Thoracic aorta (tissue), 2 donors: ENCODE results near the gene PLAAT5. TPM values are rescaled to one million over a fixed set of nuclear protein-coding genes. Genes with fewer than 3 reads are reported as not detected.

ENCODE experiments used
- ATAC-seq: fragments of 150-250 bp; one replicate; pipeline ENCODE4 v1.8.0; 2017; ENCODE audit warnings: low read depth; ENCODE audit not compliant: insufficient number of reproducible peaks, low FRiP score
- DNase-seq: peaks from one replicate; pipeline ENCODE4 v3.0.0-alpha.2; 2020; ENCODE audit warnings: low spot score
- H3K27ac ChIP-seq, 2 donors: fragments of 200-600 bp; sonication (generic); 1 replicate in 1 of 2; 2 replicates in 1 of 2; pipeline ENCODE4 v1.5.1; 2016; ENCODE audit warnings: mild to moderate bottlenecking in 2 of 2, moderate library complexity in 2 of 2
- H3K27me3 ChIP-seq: fragments of 200-600 bp; sonication (generic); replicated peaks from 2 replicates; pipeline ENCODE4 v1.6.0; 2016; ENCODE audit warnings: mild to moderate bottlenecking; ENCODE audit not compliant: insufficient read depth
- H3K36me3 ChIP-seq: fragments of 200-600 bp; sonication (generic); one replicate; pipeline ENCODE4 v1.5.1; 2016
- H3K4me1 ChIP-seq, 2 donors: fragments of 200-600 bp; sonication (generic); 1 replicate in 1 of 2; 2 replicates in 1 of 2; pipeline versions ENCODE4 v1.5.1 to v1.6.0; 2016; ENCODE audit warnings: low read depth in 2 of 2, mild to moderate bottlenecking in 1 of 2; ENCODE audit not compliant: control insufficient read depth in 1 of 2
- H3K4me3 ChIP-seq: fragments of 200-600 bp; sonication (generic); 2 replicates; pipeline ENCODE4 v1.5.1; 2016; ENCODE audit warnings: mild to moderate bottlenecking
- H3K9me3 ChIP-seq: fragments of 200-600 bp; sonication (generic); 2 replicates; pipeline ENCODE4 v1.5.1; 2016
- total RNA-seq, 2 donors: library from RNA; depleted of rRNA; stranded (reverse); fragments of >200 nt; gene quantifications; one replicate each; pipeline versions ENCODE4 v1.1.0 to v1.2.3, GENCODE V29; 2016
- TF ChIP-seq, protein P1 (sequence below): fragments of 200-600 bp; sonication (generic); IDR thresholded peaks from one replicate; pipeline ENCODE4 v1.5.1; 2019; ENCODE audit warnings: antibody characterized with exemption

PLAAT5 gene
- total RNA-seq, 2 donors from 2014 or later: 0.49 to 1.8 TPM

DNA sequence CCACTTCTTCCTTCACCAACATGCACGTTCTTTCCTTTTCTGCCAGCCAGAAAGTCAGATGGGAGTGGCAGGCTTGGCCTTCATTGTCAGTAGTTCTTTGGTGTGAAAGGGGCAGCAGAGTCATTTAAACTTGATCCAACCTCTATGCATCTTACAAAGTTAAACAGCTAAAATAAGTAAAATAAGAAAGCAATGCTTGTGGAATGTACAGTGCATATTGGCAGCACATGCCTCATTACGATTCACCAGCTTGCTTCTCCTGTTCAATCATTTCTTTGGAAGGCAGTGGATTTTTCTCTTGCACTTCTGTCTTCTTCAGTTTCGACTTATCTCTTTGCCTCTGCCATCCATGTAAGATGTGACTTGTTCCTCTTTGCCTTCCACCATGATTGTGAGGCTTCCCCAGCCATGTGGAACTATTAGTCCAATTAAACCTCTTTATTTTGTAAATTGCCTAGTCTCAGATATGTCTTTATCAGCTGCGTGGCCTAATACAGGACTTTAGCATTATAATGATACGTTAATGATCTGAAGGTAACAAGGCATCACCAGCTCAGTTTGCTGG is 29.7 kb upstream of the PLAAT5 start:
- H3K36me3 ChIP-seq: no peaks in the 10 kb centered on the region
- ATAC-seq (no peak), DNase-seq (no peak)
- no peak overlapping the region for H3K27ac ChIP-seq
- H3K4me1 ChIP-seq: no peaks in the 10 kb centered on the region
- TF ChIP-seq, protein P1, sequence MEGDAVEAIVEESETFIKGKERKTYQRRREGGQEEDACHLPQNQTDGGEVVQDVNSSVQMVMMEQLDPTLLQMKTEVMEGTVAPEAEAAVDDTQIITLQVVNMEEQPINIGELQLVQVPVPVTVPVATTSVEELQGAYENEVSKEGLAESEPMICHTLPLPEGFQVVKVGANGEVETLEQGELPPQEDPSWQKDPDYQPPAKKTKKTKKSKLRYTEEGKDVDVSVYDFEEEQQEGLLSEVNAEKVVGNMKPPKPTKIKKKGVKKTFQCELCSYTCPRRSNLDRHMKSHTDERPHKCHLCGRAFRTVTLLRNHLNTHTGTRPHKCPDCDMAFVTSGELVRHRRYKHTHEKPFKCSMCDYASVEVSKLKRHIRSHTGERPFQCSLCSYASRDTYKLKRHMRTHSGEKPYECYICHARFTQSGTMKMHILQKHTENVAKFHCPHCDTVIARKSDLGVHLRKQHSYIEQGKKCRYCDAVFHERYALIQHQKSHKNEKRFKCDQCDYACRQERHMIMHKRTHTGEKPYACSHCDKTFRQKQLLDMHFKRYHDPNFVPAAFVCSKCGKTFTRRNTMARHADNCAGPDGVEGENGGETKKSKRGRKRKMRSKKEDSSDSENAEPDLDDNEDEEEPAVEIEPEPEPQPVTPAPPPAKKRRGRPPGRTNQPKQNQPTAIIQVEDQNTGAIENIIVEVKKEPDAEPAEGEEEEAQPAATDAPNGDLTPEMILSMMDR: no peak
- H3K27me3 ChIP-seq: no peaks in the 10 kb centered on the region
- no peak overlapping the region for H3K4me3 ChIP-seq
- no peaks in the 10 kb centered on the region for H3K9me3 ChIP-seq

DNA sequence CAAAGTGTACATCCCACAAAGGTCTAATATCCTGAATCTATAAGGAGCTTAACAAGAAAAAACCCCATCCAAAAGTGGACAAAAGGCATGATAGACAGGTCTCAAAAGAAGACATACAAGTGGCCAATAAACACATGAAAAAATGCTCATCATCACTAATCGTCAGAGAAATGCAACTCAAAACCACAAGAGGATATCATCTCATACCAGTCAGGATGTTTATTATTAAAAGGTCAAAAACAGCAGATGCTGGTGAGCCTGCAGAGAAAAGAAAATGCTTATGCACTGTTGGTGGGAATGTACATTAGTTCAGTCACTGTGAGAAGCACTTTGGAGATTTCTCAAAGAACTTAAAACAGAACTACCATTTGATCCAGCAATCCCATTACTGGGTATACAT is 27.6 kb upstream of the PLAAT5 start:
- Histone ChIP-seq H3K9me3 (no peaks in the 10 kb centered on the region), H3K4me1 (no peaks in the 10 kb centered on the region), H3K27me3 (no peaks in the 10 kb centered on the region), H3K4me3 (no peak overlapping the region), H3K36me3 (no peaks in the 10 kb centered on the region), H3K27ac (no peak overlapping the region)
- ATAC-seq (no peak), DNase-seq (no peak)
- TF ChIP-seq, protein P1: no peak

DNA sequence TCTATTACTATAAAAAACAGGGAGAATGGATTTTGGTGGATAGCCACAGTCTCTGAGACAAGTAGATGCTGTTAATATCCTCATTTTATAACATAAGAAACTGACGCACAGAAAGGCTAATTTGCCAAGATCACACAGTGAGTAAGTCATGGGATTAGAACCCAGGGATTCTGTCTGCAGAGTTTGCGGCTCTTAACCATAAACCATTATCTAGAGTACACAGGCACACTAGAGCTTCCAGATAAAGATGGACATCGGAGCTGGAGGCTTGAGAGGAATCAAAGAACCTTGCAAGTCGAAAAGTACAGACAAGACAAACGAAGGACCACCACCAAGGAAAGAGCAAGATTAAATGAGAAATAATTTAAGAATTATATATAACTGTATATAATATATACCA is 26.2 kb upstream of the PLAAT5 start:
- H3K27me3 ChIP-seq: no peaks in the 10 kb centered on the region
- H3K9me3 ChIP-seq: no peaks in the 10 kb centered on the region
- TF ChIP-seq, protein P1: no peak
- no peak overlapping the region for H3K27ac ChIP-seq
- no peak overlapping the region for H3K4me3 ChIP-seq
- H3K36me3 ChIP-seq: no peaks in the 10 kb centered on the region
- DNase-seq: no peak
- ATAC-seq: no peak
- H3K4me1 ChIP-seq: no peaks in the 10 kb centered on the region

DNA sequence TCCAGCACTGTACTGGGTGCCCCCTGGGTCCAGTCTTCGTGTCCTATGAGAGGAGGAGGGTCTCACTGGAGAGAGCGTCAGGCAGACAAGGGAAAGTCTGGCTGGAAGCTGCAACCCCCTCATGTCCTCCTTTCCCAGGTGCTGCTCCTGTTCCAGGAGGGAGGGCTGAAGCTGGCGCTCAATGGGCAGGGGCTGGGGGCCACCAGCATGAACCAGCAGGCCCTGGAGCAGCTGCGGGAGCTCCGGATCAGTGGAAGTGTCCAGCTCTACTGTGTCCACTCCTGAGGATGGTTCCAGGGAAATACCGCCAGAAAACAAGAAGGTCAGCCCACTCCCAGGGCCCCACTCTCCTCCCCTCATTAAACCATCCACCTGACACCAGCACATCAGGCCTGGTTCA is 25.1 kb upstream of the PLAAT5 start:
- H3K4me1 ChIP-seq: no peaks in the 10 kb centered on the region
- H3K9me3 ChIP-seq: no peaks in the 10 kb centered on the region
- H3K36me3 ChIP-seq: no peaks in the 10 kb centered on the region
- TF ChIP-seq, protein P1: no peak
- no peaks in the 10 kb centered on the region for H3K27me3 ChIP-seq
- no peak overlapping the region for H3K27ac ChIP-seq
- ATAC-seq (no peak), DNase-seq (no peak)
- H3K4me3 ChIP-seq: no peak overlapping the region

DNA sequence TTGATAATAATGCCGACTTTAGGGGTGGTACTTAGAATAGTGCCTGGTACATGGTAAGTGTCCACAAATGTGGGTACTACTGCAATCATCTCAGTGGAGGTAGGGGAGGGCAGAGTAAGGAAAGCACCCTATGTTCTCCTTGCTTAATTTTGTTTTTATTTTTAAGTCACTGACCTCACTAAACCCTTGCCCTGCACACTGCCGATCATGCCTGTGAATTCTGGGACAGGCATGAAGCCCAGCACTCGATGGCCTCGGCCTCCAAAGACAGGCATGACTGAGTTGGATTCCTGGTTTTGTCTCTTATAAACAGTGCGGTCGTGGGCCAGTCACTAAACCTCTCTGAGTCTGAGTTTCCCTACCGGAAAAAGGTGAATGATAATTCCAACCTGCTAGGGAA is 21.8 kb upstream of the PLAAT5 start:
- Histone ChIP-seq H3K4me1 (peaks cover 0 to 11% of the 10 kb centered on the region in 2 donors), H3K27me3 (no peaks in the 10 kb centered on the region), H3K4me3 (no peak overlapping the region), H3K27ac (no peak overlapping the region), H3K36me3 (no peaks in the 10 kb centered on the region), H3K9me3 (no peaks in the 10 kb centered on the region)
- ATAC-seq: no peak
- TF ChIP-seq, protein P1: no peak
- DNase-seq: no peak
